IMR-90 (cell line): ENCODE results near the gene SPIN2A. TPM values are rescaled to one million over a fixed set of nuclear protein-coding genes. Genes with fewer than 3 reads are reported as not detected.

Experiments used
- ATAC-seq: fragments of 200-7000 bp; cut with Tn5 transposase; 2 replicates; pipeline ENCODE4 v1.9.1; 2020; ENCODE audit warnings: low read depth, mild to moderate bottlenecking, moderate library complexity
- BruUV-seq: library from RNA; stranded (reverse); fragments of 400-500 nt; replicated peaks from 2 replicates; lab custom pipeline; 2021; lab: Mats Ljungman, UMichigan
- CTCF ChIA-PET: fragments of 300-600 bp; formaldehyde crosslinking; extraction: SDS; loops from one replicate; lab custom pipeline; 2021; ENCODE audit warnings: antibody characterized with exemption; lab: Yijun Ruan, JAX
- POLR2A ChIA-PET: fragments of 300-600 bp; sonication (Branson Sonifier 250); formaldehyde crosslinking; loops from one replicate; lab custom pipeline; 2022; ENCODE audit warnings: antibody characterized with exemption; ENCODE audit not compliant: unreplicated experiment; lab: Charles Lee
- DNase-seq: peaks from one replicate; pipeline ENCODE4 v3.0.0; 2013
- H2AFZ ChIP-seq: replicated peaks from 2 replicates; pipeline ENCODE3; 2013; ENCODE audit warnings: low read length, mild to moderate bottlenecking; ENCODE audit not compliant: poor library complexity
- H2AK5ac ChIP-seq: 2 replicates; pipeline ENCODE4 v1.6.1; 2013; ENCODE audit warnings: low read depth, low read length, inconsistent platforms
- H2AK9ac ChIP-seq: replicated peaks from 2 replicates; pipeline ENCODE3; 2013; ENCODE audit warnings: mild to moderate bottlenecking, low read depth, low read length, moderate library complexity; ENCODE audit not compliant: poor library complexity
- H2BK120ac ChIP-seq: 2 replicates; pipeline ENCODE4 v1.6.1; 2013; ENCODE audit warnings: low read depth, low read length, inconsistent platforms
- H2BK15ac ChIP-seq: 3 replicates; pipeline ENCODE4 v1.6.1; 2013; ENCODE audit warnings: low read depth, low read length, inconsistent platforms
- H2BK20ac ChIP-seq: 2 replicates; pipeline ENCODE4 v1.6.1; 2013; ENCODE audit warnings: low read depth, mild to moderate bottlenecking, inconsistent platforms, low read length, moderate library complexity
- H2BK5ac ChIP-seq: 2 replicates; pipeline ENCODE4 v1.6.1; 2013; ENCODE audit warnings: mild to moderate bottlenecking, low read depth, low read length, inconsistent platforms; ENCODE audit not compliant: poor library complexity, severe bottlenecking
- H3K14ac ChIP-seq: replicated peaks from 2 replicates; pipeline ENCODE4 v1.6.1; 2013; ENCODE audit warnings: low read depth, low read length, inconsistent platforms
- H3K18ac ChIP-seq: 2 replicates; pipeline ENCODE4 v1.6.1; 2013; ENCODE audit warnings: low read depth, low read length, control low read depth
- H3K23ac ChIP-seq: 2 replicates; pipeline ENCODE4 v1.6.1; 2013; ENCODE audit warnings: low read depth, low read length, inconsistent platforms
- H3K27ac ChIP-seq: 2 replicates; pipeline ENCODE4 v1.5.1; 2013; ENCODE audit warnings: mild to moderate bottlenecking, control low read depth, low read length; ENCODE audit not compliant: insufficient read depth
- H3K27me3 ChIP-seq: 2 replicates; pipeline ENCODE4 v1.6.1; 2013; ENCODE audit warnings: low read length; ENCODE audit not compliant: control insufficient read depth, insufficient read depth
- H3K36me3 ChIP-seq: 2 replicates; pipeline ENCODE4 v1.6.1; 2013; ENCODE audit warnings: low read length, mixed read lengths; ENCODE audit not compliant: control insufficient read depth, insufficient read depth
- H3K4ac ChIP-seq: 2 replicates; pipeline ENCODE4 v1.6.1; 2013; ENCODE audit warnings: low read depth, low read length, inconsistent platforms
- H3K4me1 ChIP-seq: 2 replicates; pipeline ENCODE4 v1.6.1; 2013; ENCODE audit warnings: low read length, mixed read lengths; ENCODE audit not compliant: control insufficient read depth, insufficient read depth
- H3K4me2 ChIP-seq: 2 replicates; pipeline ENCODE4 v1.6.1; 2013; ENCODE audit warnings: low read depth, mild to moderate bottlenecking, control low read depth, low read length, moderate library complexity
- H3K4me3 ChIP-seq: 2 replicates; pipeline ENCODE4 v1.5.1; 2013; ENCODE audit warnings: low read depth, mild to moderate bottlenecking, control low read depth, low read length, moderate library complexity; ENCODE audit not compliant: insufficient read depth
- H3K56ac ChIP-seq: 2 replicates; pipeline ENCODE4 v1.6.1; 2013; ENCODE audit warnings: low read length, inconsistent platforms; ENCODE audit not compliant: insufficient read depth; ENCODE audit errors: extremely low read depth
- H3K79me1 ChIP-seq, 2 experiments: 2 replicates each; pipeline ENCODE4 v1.6.1; 2013; ENCODE audit warnings: low read length in 2 of 2, inconsistent platforms in 1 of 2, low read depth in 1 of 2
- H3K9ac ChIP-seq: 2 replicates; pipeline ENCODE4 v1.6.1; 2013; ENCODE audit warnings: low read depth, low read length, control low read depth
- H3K9me1 ChIP-seq: 2 replicates; pipeline ENCODE4 v1.6.1; 2013; ENCODE audit warnings: low read length, inconsistent platforms; ENCODE audit not compliant: insufficient read depth
- H3K9me3 ChIP-seq: 2 replicates; pipeline ENCODE4 v1.6.1; 2013; ENCODE audit warnings: low read length; ENCODE audit not compliant: control insufficient read depth, insufficient read depth
- H4K20me1 ChIP-seq: 2 replicates; pipeline ENCODE4 v1.6.1; 2013; ENCODE audit warnings: low read length, inconsistent platforms; ENCODE audit not compliant: insufficient read depth
- H4K5ac ChIP-seq: 2 replicates; pipeline ENCODE4 v1.6.1; 2013; ENCODE audit warnings: mild to moderate bottlenecking, low read depth, low read length, control low read depth
- H4K8ac ChIP-seq, 2 experiments: 2 replicates each; pipeline ENCODE4 v1.6.1; 2013; ENCODE audit warnings: low read depth in 2 of 2, low read length in 2 of 2, control low read depth in 1 of 2, inconsistent platforms in 1 of 2
- H4K91ac ChIP-seq: 2 replicates; pipeline ENCODE4 v1.6.1; 2013; ENCODE audit warnings: low read depth, low read length, inconsistent platforms; ENCODE audit not compliant: insufficient read depth
- BHLHE40 ChIP-seq: fragments of 150-350 bp; IDR thresholded peaks from 2 replicates; pipeline ENCODE4 v1.6.1; 2016; ENCODE audit warnings: mild to moderate bottlenecking, low read depth, low read length
- CEBPB ChIP-seq: IDR thresholded peaks from 2 replicates; pipeline ENCODE4 v1.6.1; 2012; ENCODE audit warnings: low read depth, low read length, improper control_type of control experiment
- CHD1 ChIP-seq: IDR thresholded peaks from 2 replicates; pipeline ENCODE4 v1.6.1; 2012; ENCODE audit warnings: low read depth, low read length, improper control_type of control experiment
- FOS ChIP-seq: fragments of 150-350 bp; IDR thresholded peaks from 2 replicates; pipeline ENCODE4 v1.6.1; 2016; ENCODE audit warnings: low read depth, low read length
- MAFK ChIP-seq: IDR thresholded peaks from 2 replicates; pipeline ENCODE4 v1.6.1; 2012; ENCODE audit warnings: low read depth, low read length, improper control_type of control experiment
- MAZ ChIP-seq: IDR thresholded peaks from 2 replicates; pipeline ENCODE4 v1.6.1; 2012; ENCODE audit warnings: low read depth, mild to moderate bottlenecking, low read length, improper control_type of control experiment, moderate library complexity, borderline replicate concordance
- MXI1 ChIP-seq: IDR thresholded peaks from 2 replicates; pipeline ENCODE4 v1.6.1; 2012; ENCODE audit warnings: low read depth, mild to moderate bottlenecking, low read length, moderate library complexity, borderline replicate concordance
- NFE2L2 ChIP-seq: fragments of 150-350 bp; IDR thresholded peaks from 2 replicates; pipeline ENCODE4 v1.6.1; 2016; ENCODE audit warnings: low read depth, mild to moderate bottlenecking, low read length
- POLR2A ChIP-seq: IDR thresholded peaks from 2 replicates; pipeline ENCODE4 v1.6.1; 2012; ENCODE audit warnings: mild to moderate bottlenecking, low read depth, low read length
- RCOR1 ChIP-seq: IDR thresholded peaks from 2 replicates; pipeline ENCODE4 v1.6.1; 2012; ENCODE audit warnings: mild to moderate bottlenecking, low read length, improper control_type of control experiment; ENCODE audit not compliant: insufficient replicate concordance
- RFX5 ChIP-seq: IDR thresholded peaks from 2 replicates; pipeline ENCODE4 v1.8.0; 2012; ENCODE audit warnings: low read depth, mild to moderate bottlenecking, low read length, moderate library complexity
- SMC3 ChIP-seq: fragments of 150-350 bp; IDR thresholded peaks from 2 replicates; pipeline ENCODE4 v1.6.1; 2016; ENCODE audit warnings: low read depth, mild to moderate bottlenecking, antibody characterized with exemption, low read length, moderate library complexity
- WGBS, 2 experiments: methylation state at CpG; one replicate each; pipeline versions ENCODE4 v1.1.5 to v1.1.7; 2013; ENCODE audit warnings: missing lambda C conversion rate in 2 of 2; ENCODE audit not compliant: insufficient read length in 1 of 2; ENCODE audit errors: extremely low coverage in 2 of 2; 5-methylcytosine and 5-hydroxymethylcytosine counted together
- dilution Hi-C: fragments of 300-500 bp; cut with HindIII; formaldehyde crosslinking; loops from one replicate; pipeline ENCODE4 v1.14.3; 2018; ENCODE audit warnings: low sequenced_read_pairs; ENCODE audit not compliant: unreplicated experiment
- in situ Hi-C: fragments of 300-500 bp; cut with MboI; formaldehyde crosslinking; loops from 3 replicates; pipeline ENCODE4 v1.14.3; 2019; ENCODE audit warnings: low sequenced_read_pairs, inconsistent platforms, mixed read lengths
- intact Hi-C: fragments of 100-400 bp; cut with micrococcal nuclease; formaldehyde crosslinking; loops from 2 replicates; pipeline ENCODE4 v1.10.0; 2022
- polyA plus RNA-seq, 3 experiments: library from polyadenylated mRNA; depleted of rRNA; stranded (reverse); fragments of >200 nt; gene quantifications; 2 replicates each; pipeline ENCODE4 v1.2.3, GENCODE V29; 2012; ENCODE audit warnings: low replicate concordance in 1 of 3
- total RNA-seq: library from RNA; depleted of rRNA; stranded (reverse); fragments of >200 nt; gene quantifications from 2 replicates; pipeline ENCODE4 v1.2.3, GENCODE V29; 2012
- TF ChIP-seq, protein P1 (sequence below): fragments of 150-350 bp; IDR thresholded peaks from 2 replicates; pipeline ENCODE4 v1.6.1; 2017; ENCODE audit warnings: mild to moderate bottlenecking, antibody characterized with exemption, low read length, low read depth
- TF ChIP-seq, protein P2 (sequence below): conservative IDR thresholded peaks from 2 replicates; pipeline ENCODE4 v1.5.1; 2012; ENCODE audit warnings: mild to moderate bottlenecking, low read depth, low read length, improper control_type of control experiment
- TF ChIP-seq, protein P3 (sequence below): fragments of 150-350 bp; IDR thresholded peaks from 2 replicates; pipeline ENCODE4 v1.6.1; 2016; ENCODE audit warnings: low read depth, mild to moderate bottlenecking, low read length, moderate library complexity, borderline replicate concordance

Gene SPIN2A
- total and polyA plus RNA-seq, 2 of the 4 experiments (the other 2 are of a cell fraction), result 0.18 to 0.63 TPM

DNA sequence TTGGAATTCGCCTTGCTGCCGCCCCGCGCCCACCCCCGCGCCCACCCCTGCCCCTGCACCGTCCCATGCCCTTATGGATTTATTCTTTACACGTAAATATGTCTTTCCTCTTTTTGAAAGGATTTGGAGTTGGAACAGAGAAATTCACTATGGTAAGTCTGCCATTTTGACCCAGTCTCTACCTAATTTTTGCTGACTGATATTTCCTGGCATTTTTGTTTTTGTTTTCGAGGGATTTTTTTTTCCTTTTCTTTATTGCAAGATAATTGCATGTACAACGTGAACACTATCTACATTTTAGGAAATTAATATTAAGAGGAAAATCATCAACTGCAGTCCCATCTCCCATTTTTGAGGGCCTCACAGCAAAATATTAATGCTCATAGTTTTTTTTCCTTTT, 15.4 kb downstream of the SPIN2A start:
- no peak overlapping the region for H2BK120ac ChIP-seq
- H2BK20ac ChIP-seq, result no peak overlapping the region
- H3K4me3 ChIP-seq, result peak overlapping the region; percentile 95
- no peak overlapping the region for H3K14ac ChIP-seq
- H2AK9ac ChIP-seq, result no peak overlapping the region
- H3K23ac ChIP-seq, result no peak overlapping the region
- H3K4ac ChIP-seq, result no peak overlapping the region
- H2BK15ac ChIP-seq, result no peak overlapping the region
- no TSS peak for BruUV-seq
- H2BK5ac ChIP-seq, result no peak overlapping the region
- no peak overlapping the region for H3K56ac ChIP-seq
- H4K20me1 ChIP-seq, result no peaks in the 10 kb centered on the region
- no peak overlapping the region; the same call in 1 of the 2 replicates for H4K5ac ChIP-seq
- H4K8ac ChIP-seq, result peak overlapping the region; percentile 4 to 73; a peak in 3 of 4 replicates
- POLR2A ChIA-PET, result interaction anchor here (0.6 kb wide), 1 partner anchor 35 kb away, joined by 3 read pairs; no protein-coding TSS in a partner anchor
- H3K36me3 ChIP-seq, result peaks cover 4% of the 10 kb centered on the region; the same call in 1 of the 2 replicates
- H3K4me2 ChIP-seq, result peak overlapping the region; percentile 63
- intact Hi-C loops (no loop called here), in situ Hi-C loops (loop anchor here (25.0 kb wide), 1 partner anchor 310 kb away; no protein-coding TSS in a partner anchor), dilution Hi-C loops (no loop called here)
- no peak overlapping the region for H4K91ac ChIP-seq
- H3K9me3 ChIP-seq, result no peaks in the 10 kb centered on the region
- no peak for ATAC-seq
- DNase-seq, result no peak
- no peaks in the 10 kb centered on the region for H3K79me1 ChIP-seq
- H3K18ac ChIP-seq, result no peak overlapping the region
- peak overlapping the region; percentile 38 for H3K9ac ChIP-seq
- CTCF ChIA-PET, result no interaction called here
- TF ChIP-seq, protein P1, sequence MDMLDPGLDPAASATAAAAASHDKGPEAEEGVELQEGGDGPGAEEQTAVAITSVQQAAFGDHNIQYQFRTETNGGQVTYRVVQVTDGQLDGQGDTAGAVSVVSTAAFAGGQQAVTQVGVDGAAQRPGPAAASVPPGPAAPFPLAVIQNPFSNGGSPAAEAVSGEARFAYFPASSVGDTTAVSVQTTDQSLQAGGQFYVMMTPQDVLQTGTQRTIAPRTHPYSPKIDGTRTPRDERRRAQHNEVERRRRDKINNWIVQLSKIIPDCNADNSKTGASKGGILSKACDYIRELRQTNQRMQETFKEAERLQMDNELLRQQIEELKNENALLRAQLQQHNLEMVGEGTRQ, result no peak
- TF ChIP-seq RCOR1, result no peak
- TF ChIP-seq MAZ, result no peak
- TF ChIP-seq, protein P2, sequence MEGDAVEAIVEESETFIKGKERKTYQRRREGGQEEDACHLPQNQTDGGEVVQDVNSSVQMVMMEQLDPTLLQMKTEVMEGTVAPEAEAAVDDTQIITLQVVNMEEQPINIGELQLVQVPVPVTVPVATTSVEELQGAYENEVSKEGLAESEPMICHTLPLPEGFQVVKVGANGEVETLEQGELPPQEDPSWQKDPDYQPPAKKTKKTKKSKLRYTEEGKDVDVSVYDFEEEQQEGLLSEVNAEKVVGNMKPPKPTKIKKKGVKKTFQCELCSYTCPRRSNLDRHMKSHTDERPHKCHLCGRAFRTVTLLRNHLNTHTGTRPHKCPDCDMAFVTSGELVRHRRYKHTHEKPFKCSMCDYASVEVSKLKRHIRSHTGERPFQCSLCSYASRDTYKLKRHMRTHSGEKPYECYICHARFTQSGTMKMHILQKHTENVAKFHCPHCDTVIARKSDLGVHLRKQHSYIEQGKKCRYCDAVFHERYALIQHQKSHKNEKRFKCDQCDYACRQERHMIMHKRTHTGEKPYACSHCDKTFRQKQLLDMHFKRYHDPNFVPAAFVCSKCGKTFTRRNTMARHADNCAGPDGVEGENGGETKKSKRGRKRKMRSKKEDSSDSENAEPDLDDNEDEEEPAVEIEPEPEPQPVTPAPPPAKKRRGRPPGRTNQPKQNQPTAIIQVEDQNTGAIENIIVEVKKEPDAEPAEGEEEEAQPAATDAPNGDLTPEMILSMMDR, result no peak
- TF ChIP-seq CEBPB, result no peak
- TF ChIP-seq RFX5, result no peak
- TF ChIP-seq BHLHE40, result no peak
- TF ChIP-seq, protein P3, sequence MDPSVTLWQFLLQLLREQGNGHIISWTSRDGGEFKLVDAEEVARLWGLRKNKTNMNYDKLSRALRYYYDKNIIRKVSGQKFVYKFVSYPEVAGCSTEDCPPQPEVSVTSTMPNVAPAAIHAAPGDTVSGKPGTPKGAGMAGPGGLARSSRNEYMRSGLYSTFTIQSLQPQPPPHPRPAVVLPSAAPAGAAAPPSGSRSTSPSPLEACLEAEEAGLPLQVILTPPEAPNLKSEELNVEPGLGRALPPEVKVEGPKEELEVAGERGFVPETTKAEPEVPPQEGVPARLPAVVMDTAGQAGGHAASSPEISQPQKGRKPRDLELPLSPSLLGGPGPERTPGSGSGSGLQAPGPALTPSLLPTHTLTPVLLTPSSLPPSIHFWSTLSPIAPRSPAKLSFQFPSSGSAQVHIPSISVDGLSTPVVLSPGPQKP, result no peak
- TF ChIP-seq SMC3, result no peak
- no peak for TF ChIP-seq CHD1
- TF ChIP-seq NFE2L2, result no peak
- TF ChIP-seq MXI1, result no peak
- no peak for TF ChIP-seq POLR2A
- TF ChIP-seq FOS, result no peak
- no peak; the same call in 1 of the 2 replicates for TF ChIP-seq MAFK
- H3K27me3 ChIP-seq, result no peaks in the 10 kb centered on the region
- H2AK5ac ChIP-seq, result no peak overlapping the region
- no CpG with 5 or more reads among the region's 10 CpGs for WGBS, 2 experiments
- no peaks in the 10 kb centered on the region for H3K9me1 ChIP-seq
- H3K4me1 ChIP-seq, result no peaks in the 10 kb centered on the region
- H3K27ac ChIP-seq, result peak overlapping the region; percentile 46
- peak overlapping the region; percentile 88 for H2AFZ ChIP-seq
